GM23338 (cell line): ENCODE results near the gene NET1. TPM values are rescaled to one million over a fixed set of nuclear protein-coding genes. Genes with fewer than 3 reads are reported as not detected.

Experiments used
- ATAC-seq: fragments of 200-7000 bp; cut with Tn5 transposase; 3 replicates; pipeline ENCODE4 v1.9.1; 2020
- DNase-seq: peaks from one replicate; pipeline ENCODE4 v3.0.0-alpha.2; 2015; ENCODE audit warnings: low spot score
- H2AFZ ChIP-seq: fragments of 200-600 bp; sonication (generic); 2 replicates; pipeline ENCODE4 v1.8.0; 2016; ENCODE audit warnings: antibody characterized with exemption, mild to moderate bottlenecking, moderate library complexity
- H3F3A ChIP-seq: fragments of 200-600 bp; sonication (generic); replicated peaks from 2 replicates; pipeline ENCODE4 v1.8.0; 2017; ENCODE audit warnings: antibody characterized with exemption, mixed run types, low read depth
- H3K27ac ChIP-seq: fragments of 200-600 bp; sonication (generic); 2 replicates; pipeline ENCODE4 v1.6.1; 2016; ENCODE audit warnings: low read depth
- H3K27me3 ChIP-seq: fragments of 200-600 bp; sonication (generic); 2 replicates; pipeline ENCODE4 v1.8.0; 2016; ENCODE audit warnings: mild to moderate bottlenecking, mixed run types, moderate library complexity; ENCODE audit not compliant: insufficient read depth
- H3K36me3 ChIP-seq: fragments of 200-600 bp; sonication (generic); 2 replicates; pipeline ENCODE4 v1.8.0; 2016; ENCODE audit warnings: mild to moderate bottlenecking; ENCODE audit not compliant: insufficient read depth
- H3K4me1 ChIP-seq: fragments of 200-600 bp; sonication (generic); 2 replicates; pipeline ENCODE4 v1.8.0; 2016; ENCODE audit warnings: mild to moderate bottlenecking, moderate library complexity; ENCODE audit not compliant: insufficient read depth
- H3K4me2 ChIP-seq: fragments of 200-600 bp; sonication (generic); 2 replicates; pipeline ENCODE4 v1.7.1; 2017; ENCODE audit warnings: mixed run types
- H3K4me3 ChIP-seq: fragments of 200-600 bp; sonication (generic); 2 replicates; pipeline ENCODE4 v1.6.1; 2016; ENCODE audit warnings: mixed run types
- H3K79me2 ChIP-seq: fragments of 200-600 bp; sonication (generic); replicated peaks from 2 replicates; pipeline ENCODE4 v1.8.0; 2017; ENCODE audit warnings: mild to moderate bottlenecking; ENCODE audit not compliant: insufficient read depth
- H3K9me2 ChIP-seq: fragments of 200-600 bp; sonication (generic); 2 replicates; pipeline ENCODE4 v1.8.0; 2017; ENCODE audit not compliant: insufficient read depth
- H4K20me1 ChIP-seq: fragments of 200-600 bp; sonication (generic); replicated peaks from 2 replicates; pipeline ENCODE4 v1.8.0; 2017; ENCODE audit warnings: mild to moderate bottlenecking; ENCODE audit not compliant: insufficient read depth
- H3K27ac Mint-ChIP-seq: 2 replicates; pipeline ENCODE4 v1.8.0; 2020; ENCODE audit warnings: inconsistent platforms, mild to moderate bottlenecking, moderate library complexity, mixed read lengths
- H3K27me3 Mint-ChIP-seq: 3 replicates; pipeline ENCODE4 v1.8.0; 2022; ENCODE audit warnings: low read depth, mild to moderate bottlenecking, moderate library complexity, mixed read lengths, inconsistent platforms; ENCODE audit not compliant: insufficient read depth, poor library complexity
- H3K36me3 Mint-ChIP-seq: 3 replicates; pipeline ENCODE4 v1.8.0; 2021; ENCODE audit warnings: low read depth, mild to moderate bottlenecking, inconsistent platforms, moderate library complexity, mixed read lengths
- H3K4me1 Mint-ChIP-seq: 3 replicates; pipeline ENCODE4 v1.8.0; 2020; ENCODE audit warnings: mild to moderate bottlenecking, inconsistent platforms, mixed read lengths
- H3K4me3 Mint-ChIP-seq: 3 replicates; pipeline ENCODE4 v1.8.0; 2021; ENCODE audit warnings: moderate library complexity, mild to moderate bottlenecking, inconsistent platforms, mixed read lengths
- H3K9me3 Mint-ChIP-seq: 3 replicates; pipeline ENCODE4 v1.8.0; 2020; ENCODE audit warnings: moderate library complexity, mild to moderate bottlenecking, inconsistent platforms, mixed read lengths
- EZH2phosphoT487 ChIP-seq: fragments of 200-600 bp; sonication (generic); IDR thresholded peaks from one replicate; pipeline ENCODE4 v1.8.1; 2018; ENCODE audit warnings: antibody characterized with exemption; ENCODE audit not compliant: unreplicated experiment
- polyA plus RNA-seq: library from polyadenylated mRNA; unstranded; fragments of >200 nt; fragmentation: Nextera tagmentation; extraction: Ambion mirVana; gene quantifications from 2 replicates; pipeline ENCODE4 v1.2.1, GENCODE V29; 2016
- total RNA-seq: library from RNA; depleted of rRNA; stranded (reverse); fragments of >200 nt; shearing (Covaris generic); gene quantifications from 2 replicates; pipeline ENCODE4 v1.2.3, GENCODE V29; 2014
- TF ChIP-seq, protein P1 (sequence below): fragments of 250-450 bp; sonication (Bioruptor Pico); IDR thresholded peaks from 2 replicates; pipeline ENCODE4 v1.5.0; 2020; ENCODE audit warnings: mild to moderate bottlenecking, moderate library complexity

The NET1 gene
- total and polyA plus RNA-seq, 2 experiments from 2014 or later, result 47.9 to 93.9 TPM

DNA sequence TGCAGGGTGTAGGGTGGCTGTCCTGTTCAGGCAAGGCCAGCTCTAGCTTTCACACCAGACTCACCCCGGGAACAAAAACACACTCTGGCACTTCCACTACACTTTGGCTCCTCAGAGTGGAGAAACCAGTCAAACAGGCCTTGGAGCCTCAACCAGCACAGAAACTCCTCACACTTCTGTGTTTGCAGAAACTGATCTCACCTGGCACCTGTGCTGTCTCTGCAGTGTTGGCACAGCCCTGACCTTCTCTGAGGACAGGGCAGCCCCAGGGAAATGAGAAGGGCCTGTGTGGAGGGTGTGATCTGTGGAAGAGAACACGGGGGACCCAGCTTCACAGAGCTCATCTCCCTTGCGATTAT lies 91.1 kb downstream of the NET1 start (continued):
- TF ChIP-seq, protein P1, sequence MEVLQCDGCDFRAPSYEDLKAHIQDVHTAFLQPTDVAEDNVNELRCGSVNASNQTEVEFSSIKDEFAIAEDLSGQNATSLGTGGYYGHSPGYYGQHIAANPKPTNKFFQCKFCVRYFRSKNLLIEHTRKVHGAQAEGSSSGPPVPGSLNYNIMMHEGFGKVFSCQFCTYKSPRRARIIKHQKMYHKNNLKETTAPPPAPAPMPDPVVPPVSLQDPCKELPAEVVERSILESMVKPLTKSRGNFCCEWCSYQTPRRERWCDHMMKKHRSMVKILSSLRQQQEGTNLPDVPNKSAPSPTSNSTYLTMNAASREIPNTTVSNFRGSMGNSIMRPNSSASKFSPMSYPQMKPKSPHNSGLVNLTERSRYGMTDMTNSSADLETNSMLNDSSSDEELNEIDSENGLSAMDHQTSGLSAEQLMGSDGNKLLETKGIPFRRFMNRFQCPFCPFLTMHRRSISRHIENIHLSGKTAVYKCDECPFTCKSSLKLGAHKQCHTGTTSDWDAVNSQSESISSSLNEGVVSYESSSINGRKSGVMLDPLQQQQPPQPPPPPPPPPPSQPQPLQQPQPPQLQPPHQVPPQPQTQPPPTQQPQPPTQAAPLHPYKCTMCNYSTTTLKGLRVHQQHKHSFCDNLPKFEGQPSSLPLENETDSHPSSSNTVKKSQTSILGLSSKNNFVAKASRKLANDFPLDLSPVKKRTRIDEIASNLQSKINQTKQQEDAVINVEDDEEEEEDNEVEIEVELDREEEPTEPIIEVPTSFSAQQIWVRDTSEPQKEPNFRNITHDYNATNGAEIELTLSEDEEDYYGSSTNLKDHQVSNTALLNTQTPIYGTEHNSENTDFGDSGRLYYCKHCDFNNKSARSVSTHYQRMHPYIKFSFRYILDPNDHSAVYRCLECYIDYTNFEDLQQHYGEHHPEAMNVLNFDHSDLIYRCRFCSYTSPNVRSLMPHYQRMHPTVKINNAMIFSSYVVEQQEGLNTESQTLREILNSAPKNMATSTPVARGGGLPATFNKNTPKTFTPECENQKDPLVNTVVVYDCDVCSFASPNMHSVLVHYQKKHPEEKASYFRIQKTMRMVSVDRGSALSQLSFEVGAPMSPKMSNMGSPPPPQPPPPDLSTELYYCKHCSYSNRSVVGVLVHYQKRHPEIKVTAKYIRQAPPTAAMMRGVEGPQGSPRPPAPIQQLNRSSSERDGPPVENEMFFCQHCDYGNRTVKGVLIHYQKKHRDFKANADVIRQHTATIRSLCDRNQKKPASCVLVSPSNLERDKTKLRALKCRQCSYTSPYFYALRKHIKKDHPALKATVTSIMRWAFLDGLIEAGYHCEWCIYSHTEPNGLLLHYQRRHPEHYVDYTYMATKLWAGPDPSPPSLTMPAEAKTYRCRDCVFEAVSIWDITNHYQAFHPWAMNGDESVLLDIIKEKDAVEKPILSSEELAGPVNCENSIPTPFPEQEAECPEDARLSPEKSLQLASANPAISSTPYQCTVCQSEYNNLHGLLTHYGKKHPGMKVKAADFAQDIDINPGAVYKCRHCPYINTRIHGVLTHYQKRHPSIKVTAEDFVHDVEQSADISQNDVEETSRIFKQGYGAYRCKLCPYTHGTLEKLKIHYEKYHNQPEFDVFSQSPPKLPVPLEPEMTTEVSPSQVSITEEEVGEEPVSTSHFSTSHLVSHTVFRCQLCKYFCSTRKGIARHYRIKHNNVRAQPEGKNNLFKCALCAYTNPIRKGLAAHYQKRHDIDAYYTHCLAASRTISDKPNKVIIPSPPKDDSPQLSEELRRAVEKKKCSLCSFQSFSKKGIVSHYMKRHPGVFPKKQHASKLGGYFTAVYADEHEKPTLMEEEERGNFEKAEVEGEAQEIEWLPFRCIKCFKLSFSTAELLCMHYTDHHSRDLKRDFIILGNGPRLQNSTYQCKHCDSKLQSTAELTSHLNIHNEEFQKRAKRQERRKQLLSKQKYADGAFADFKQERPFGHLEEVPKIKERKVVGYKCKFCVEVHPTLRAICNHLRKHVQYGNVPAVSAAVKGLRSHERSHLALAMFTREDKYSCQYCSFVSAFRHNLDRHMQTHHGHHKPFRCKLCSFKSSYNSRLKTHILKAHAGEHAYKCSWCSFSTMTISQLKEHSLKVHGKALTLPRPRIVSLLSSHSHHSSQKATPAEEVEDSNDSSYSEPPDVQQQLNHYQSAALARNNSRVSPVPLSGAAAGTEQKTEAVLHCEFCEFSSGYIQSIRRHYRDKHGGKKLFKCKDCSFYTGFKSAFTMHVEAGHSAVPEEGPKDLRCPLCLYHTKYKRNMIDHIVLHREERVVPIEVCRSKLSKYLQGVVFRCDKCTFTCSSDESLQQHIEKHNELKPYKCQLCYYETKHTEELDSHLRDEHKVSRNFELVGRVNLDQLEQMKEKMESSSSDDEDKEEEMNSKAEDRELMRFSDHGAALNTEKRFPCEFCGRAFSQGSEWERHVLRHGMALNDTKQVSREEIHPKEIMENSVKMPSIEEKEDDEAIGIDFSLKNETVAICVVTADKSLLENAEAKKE (CRISPR knock-in tag), result no peak

DNA sequence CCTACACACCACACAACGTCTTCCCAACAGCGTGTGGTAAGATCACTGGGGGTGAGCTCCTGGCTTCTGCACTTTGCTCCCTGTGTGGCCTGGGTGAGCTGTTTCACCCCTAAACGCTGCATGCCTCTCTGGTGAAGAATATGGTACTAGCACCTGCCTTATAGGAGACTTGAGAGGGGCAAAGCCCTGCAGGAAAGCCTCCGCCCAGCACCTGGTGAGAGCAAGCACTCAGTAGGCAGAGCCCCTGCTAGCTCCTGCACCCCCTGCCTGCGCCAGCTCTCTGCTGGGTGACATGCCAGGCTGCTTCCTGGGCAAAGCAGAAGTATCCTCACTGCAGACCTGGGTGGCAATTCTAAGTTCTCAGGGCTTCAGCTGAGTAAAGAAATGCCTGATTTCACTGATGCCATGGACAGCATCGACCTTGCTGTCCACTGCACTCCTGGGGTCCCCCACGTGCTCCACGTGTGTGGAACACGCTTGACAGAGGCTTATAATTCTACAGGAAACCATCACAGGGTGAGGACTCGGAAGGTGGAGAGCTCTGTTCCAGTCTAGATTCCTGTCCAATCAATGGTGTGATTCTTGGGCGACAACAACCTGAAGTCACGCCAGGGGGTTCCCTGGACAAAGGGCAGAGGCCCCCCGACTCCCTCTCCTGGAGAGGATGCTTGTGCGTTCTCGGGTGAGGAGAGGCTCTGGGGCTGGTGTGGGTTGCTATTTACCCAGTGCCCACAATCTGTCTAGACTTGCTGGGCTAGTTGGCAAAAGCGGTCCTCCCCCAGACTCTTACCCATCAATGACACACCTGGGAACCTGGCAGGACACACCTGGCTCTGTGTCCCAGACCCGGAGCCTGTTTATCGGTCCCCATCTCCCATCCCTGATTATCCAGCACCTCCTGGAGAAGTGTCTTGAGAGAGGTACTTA lies 92.1 kb downstream of the NET1 start:
- H3K27me3 Mint-ChIP-seq, result peaks cover 1% of the 10 kb centered on the region
- TF ChIP-seq, protein P1 (CRISPR knock-in tag), result no peak
- TF ChIP-seq EZH2phosphoT487, result no peak
- no peaks in the 10 kb centered on the region for H3K9me3 Mint-ChIP-seq
- H3K27me3 ChIP-seq, result no peaks in the 10 kb centered on the region
- no peak overlapping the region for H2AFZ ChIP-seq
- DNase-seq (no peak), ATAC-seq (no peak)
- H3K36me3 ChIP-seq, result no peaks in the 10 kb centered on the region
- H3K4me3 ChIP-seq, result no peak overlapping the region
- H3K4me2 ChIP-seq, result no peak overlapping the region
- H3K4me1 ChIP-seq, result no peaks in the 10 kb centered on the region
- H3F3A ChIP-seq, result no peaks in the 10 kb centered on the region
- H3K27ac ChIP-seq, result no peak overlapping the region
- peaks cover 26% of the 10 kb centered on the region for H3K4me1 Mint-ChIP-seq
- no peak overlapping the region for H3K4me3 Mint-ChIP-seq
- no peaks in the 10 kb centered on the region for H3K36me3 Mint-ChIP-seq
- H3K9me2 ChIP-seq, result no peaks in the 10 kb centered on the region
- no peak overlapping the region for H3K27ac Mint-ChIP-seq
- no peaks in the 10 kb centered on the region for H3K79me2 ChIP-seq
- no peaks in the 10 kb centered on the region for H4K20me1 ChIP-seq
